HG02571 (cell line): ENCODE results near the gene KANK3.
"Not testable (repeated sequence)": the region's sequence is repeated elsewhere in the genome, so short reads cannot be mapped to it uniquely, and the experiment has no call there.

Experiments used
- ATAC-seq: cut with Tn5 transposase; IDR thresholded peaks from one replicate; pipeline ENCODE4 v1.9.1; 2021; ENCODE audit warnings: mild to moderate bottlenecking, moderate library complexity; ENCODE audit not compliant: unreplicated experiment

KANK3 gene

DNA sequence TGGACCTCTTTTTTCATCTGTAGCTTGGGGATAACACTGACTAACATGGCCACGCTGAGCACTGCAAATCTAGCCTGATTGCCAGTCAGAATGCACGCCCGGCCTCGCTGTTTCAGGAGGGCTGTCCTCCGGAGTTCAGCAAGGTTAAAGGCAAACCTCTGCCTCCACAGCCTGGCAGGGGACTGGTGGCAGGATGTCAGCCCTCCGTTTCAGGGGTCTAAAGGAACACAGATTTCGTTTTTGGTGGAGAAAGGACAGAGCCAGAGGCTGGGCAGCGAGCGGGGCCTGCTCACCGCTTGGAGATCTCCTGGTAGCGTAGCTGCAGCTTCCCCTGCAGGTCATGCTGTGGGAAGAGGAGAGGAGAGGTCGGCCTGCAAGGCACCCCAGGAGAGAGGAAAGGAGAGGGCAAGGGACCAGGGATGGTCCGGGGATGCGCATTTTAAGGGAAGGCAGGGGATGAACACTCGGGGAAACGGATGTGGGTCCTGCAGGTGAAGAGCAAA, 22.4 kb downstream of the KANK3 start:
- ATAC-seq = no peak

- no peak for ATAC-seq
These were observed 23.1 kb downstream of the KANK3 start for GRCh38 chr19:8319807-8320520.

DNA sequence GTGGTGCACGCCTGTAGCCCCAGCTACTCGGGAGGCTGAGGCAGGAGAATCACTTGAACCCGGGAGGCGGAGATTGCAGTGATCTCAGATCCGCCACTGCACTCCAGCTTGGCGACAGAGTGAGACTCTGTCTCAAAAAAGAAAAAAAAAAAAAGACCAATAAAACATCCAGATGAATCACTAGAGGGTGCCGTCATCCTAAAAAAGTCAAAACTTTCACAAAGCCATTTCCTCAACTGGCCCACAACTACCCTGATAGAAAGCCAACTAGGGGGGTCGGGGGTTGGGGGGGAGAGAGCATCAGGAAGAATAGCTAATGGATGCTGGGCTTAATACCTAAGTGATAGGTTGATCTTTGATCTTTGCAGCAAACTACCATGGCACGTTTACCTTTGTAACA, 24.2 kb downstream of the KANK3 start:
- ATAC-seq = not testable (repeated sequence)

- no peak for ATAC-seq
These were observed 26.5 kb downstream of the KANK3 start for GRCh38 chr19:8316351-8317125.

DNA sequence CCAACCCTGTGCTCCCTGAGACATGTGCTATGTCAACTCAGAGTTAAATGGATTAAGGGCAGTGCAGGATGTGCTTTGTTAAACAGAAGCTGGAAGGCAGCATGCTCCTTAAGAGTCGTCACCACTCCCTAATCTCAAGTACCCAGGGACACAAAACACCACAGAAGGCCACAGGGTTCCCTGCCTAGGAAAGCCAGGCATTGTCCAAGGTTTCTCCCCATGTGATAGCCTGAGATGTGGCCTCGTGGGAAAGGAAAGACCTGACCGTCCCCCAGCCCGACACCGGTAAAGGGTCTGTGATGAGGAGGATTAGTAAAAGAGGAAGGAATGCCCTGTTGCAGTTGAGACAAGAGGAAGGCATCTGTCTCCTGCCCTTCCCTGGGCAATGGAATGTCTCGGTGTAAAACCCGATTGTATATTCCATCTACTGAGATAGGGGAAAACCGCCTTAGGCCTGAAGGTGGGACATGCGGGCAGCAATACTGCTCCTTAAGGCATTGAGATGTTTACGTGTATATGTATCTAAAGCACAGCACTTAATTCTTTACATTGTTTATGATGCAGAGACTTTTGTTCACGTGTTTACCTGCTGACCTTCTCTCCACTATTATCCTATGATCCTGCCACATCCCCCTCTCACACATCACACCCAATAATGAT, 28.0 kb downstream of the KANK3 start:
- not testable (repeated sequence) for ATAC-seq

- ATAC-seq = no peak
These were observed 31.4 kb downstream of the KANK3 start for GRCh38 chr19:8311461-8312260.

DNA sequence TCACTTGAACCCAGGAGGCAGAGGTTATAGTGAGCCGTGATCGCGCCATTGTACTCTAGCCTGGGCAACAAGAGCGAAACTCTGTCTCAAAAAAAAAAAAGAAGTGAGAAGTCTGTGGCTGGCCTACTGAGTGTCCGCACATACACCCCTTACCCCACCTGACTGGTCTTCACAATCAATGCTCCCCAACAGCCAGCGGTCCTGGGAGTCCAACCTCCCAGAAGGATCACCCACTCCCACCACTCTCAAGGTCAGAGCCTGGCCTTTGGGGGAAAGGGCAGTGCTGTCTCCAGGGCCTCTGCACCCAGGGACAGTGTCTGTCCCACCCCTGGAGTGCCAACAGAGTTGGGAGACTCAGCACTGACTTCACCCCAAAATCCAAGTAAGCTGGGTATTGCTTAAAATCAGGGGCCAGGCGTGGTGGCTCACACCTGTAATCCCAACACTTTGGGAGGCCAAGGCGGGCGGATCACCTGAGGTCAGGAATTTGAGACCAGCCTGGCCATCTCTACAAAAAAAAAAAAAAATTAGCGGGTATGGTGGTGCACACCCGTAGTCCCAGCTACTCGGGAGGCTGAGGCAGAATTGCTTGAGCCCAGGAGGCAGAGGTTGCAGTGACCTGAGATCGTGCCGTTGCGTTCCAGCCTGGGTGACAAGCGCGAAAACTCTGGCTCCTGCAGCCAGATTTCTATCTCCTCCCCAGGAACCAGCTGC, 32.6 kb downstream of the KANK3 start:
- ATAC-seq = no peak

- ATAC-seq = no peak
These were observed 34.2 kb downstream of the KANK3 start for GRCh38 chr19:8308891-8309291.

- peak; percentile 79 for ATAC-seq
These were observed 34.8 kb downstream of the KANK3 start, which contains the start of gene CD320 for GRCh38 chr19:8307965-8308866. Gene CD320 (minus strand): TSS chr19:8308358. CDS start chr19:8308290, 68 bp downstream.

- no peak for ATAC-seq
These were observed 35.6 kb downstream of the KANK3 start for GRCh38 chr19:8307400-8307964.

GRCh38 chr19:8306235-8307054, 36.6 kb downstream of the KANK3 start:
- no peak for ATAC-seq

DNA sequence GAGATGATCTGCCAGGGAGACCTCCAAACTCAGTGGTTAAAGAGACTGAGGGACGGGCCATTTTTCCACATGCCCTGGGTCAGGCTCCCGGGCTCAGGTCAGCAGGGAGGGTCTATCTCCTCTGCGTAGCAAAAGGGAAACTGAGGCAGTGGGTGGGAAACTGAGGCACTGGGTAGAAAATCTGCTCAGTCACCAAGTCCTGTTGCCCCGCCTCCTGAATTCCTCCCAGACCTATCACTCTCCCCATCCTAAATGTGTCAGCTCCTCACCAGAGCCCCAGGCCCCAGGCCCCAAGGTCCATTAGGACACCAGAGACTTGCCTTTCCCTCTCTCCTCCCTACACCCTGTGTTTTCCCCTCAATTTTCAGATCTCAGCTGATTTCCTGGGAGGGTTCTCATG, 37.3 kb downstream of the KANK3 start:
- no peak for ATAC-seq

DNA sequence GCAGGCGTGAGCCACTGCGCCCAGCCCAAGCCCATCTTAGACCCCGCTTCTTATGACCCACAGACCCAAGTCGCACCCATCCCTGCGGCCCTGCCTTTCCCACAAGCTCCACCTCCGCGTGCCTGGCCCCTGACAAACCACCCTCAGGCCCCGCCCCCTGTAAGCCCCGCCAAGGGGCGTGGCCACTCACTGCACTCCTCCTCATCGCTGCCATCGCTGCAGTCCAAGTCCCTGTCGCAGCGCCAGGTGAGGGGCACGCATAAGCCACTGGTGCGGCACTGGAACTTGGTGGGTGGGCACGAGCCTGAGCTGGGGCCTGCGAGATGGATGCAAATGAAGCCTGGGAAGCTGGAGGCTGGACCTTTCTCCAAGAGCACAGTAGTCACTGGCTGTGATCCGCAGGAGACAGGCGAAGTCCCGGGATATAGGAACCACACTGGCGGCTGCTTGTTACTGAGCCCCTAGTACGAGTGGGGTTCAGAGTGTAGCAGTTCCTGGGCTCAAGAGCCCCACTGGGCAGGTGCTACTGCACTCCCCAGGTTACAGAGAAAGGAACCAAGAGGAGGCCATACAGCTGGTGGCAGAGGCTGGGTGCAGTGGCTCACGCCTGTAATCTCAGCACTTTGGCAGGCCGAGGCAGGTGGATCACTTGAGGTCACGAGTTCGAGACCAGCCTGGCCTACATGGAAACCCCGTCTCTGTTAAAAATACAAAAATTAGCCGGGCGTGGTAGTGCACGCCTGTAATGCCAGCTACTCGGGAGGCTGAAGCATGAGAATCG, 38.0 kb downstream of the KANK3 start:
- ATAC-seq = no peak

GRCh38 chr19:8302734-8303133, 40.3 kb downstream of the KANK3 start:
- no peak for ATAC-seq

DNA sequence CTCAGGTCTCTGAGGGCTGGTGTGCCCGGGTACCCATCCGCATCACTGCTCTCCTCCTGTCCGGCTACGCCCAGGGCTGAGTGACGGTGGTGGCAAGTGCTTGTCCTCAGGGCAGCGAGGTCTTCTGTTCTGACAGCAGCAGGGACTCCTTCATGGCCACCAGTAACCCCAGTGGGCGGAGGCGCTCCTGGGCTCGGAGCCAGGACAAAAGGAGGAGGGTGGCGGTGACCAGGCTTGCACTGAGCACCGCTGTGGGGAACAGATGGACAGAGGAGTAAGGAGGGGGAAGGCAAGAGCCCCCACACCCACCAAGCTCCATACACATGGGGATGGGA, 40.7 kb downstream of the KANK3 start:
- no peak for ATAC-seq

DNA sequence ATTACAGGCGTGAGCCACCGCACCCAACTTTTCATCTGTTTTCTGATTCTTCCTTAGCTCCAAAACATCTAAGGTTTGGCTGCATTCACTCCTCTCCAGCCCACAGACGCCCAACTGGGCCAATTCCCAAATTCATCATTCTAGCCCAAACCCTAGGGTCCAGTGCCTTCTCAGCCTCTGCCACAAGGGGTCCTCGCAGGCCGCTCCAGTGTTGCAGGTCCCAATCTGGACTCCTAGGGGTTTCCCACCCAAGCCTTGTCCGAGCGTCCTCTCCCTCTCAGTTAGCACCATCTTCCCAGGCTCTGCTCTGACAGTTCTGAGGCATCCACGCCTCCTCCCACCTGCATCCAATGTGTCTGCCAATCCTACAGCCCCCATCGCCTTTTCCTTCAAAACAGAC, 51.7 kb downstream of the KANK3 start:
- not testable (repeated sequence) for ATAC-seq

GRCh38 chr19:8276508-8276907, 66.6 kb downstream of the KANK3 start:
- not testable (repeated sequence) for ATAC-seq
